ENCODE results near the gene PTPRG.

- no peak for TF ChIP-seq CTCF (optimal IDR thresholded peaks at IDR 0.05 in 1 of 3, IDR thresholded peaks at IDR 0.05 in 1 of 3, conservative IDR thresholded peaks at IDR 0.05 in 1 of 3; ENCODE audit: extremely low read depth in 1 of 3, insufficient read depth in 2 of 3, low read length in 3 of 3)
- no peak for TF ChIP-seq EZH2 (IDR thresholded peaks at IDR 0.05; ENCODE audit: low read length)
Measured at GRCh38 chr3:61718565-61718964, 157.2 kb downstream of the PTPRG start.

Measured in keratinocyte (primary cell).